Measurements from ENCODE around the gene FETUB.
"Not testable (repeated sequence)": the region's sequence is repeated elsewhere in the genome, so short reads cannot be mapped to it uniquely, and the experiment has no call there.

FETUB gene

GRCh38 chr3:186671051-186671450, 30.9 kb downstream of the FETUB start:
- no peak for DNase-seq (ENCODE audit: low read depth, low spot score)

- DNase-seq (ENCODE audit: low read depth, low spot score), result no peak
Measured at GRCh38 chr3:186678604-186679003, 38.4 kb downstream of the FETUB start.

- no peak for DNase-seq (ENCODE audit: low read depth, low spot score)
Measured at GRCh38 chr3:186679151-186679550, 39.0 kb downstream of the FETUB start.

GRCh38 chr3:186680869-186681268, 40.7 kb downstream of the FETUB start:
- no peak for DNase-seq (ENCODE audit: low read depth, low spot score)

GRCh38 chr3:186682812-186683211, 42.6 kb downstream of the FETUB start:
- no peak for DNase-seq (ENCODE audit: low read depth, low spot score)

- DNase-seq (ENCODE audit: low read depth, low spot score), result no peak
Measured at GRCh38 chr3:186683979-186684378, 43.8 kb downstream of the FETUB start.

- not testable (repeated sequence) for DNase-seq (ENCODE audit: low read depth, low spot score)
Measured at GRCh38 chr3:186686475-186686874, 46.3 kb downstream of the FETUB start.

GRCh38 chr3:186687120-186687651, 47.0 kb downstream of the FETUB start:
- DNase-seq (ENCODE audit: low read depth, low spot score), result no peak

GRCh38 chr3:186690304-186690703, 50.1 kb downstream of the FETUB start:
- DNase-seq (ENCODE audit: low read depth, low spot score), result not testable (repeated sequence)

GRCh38 chr3:186691676-186692075, 51.5 kb downstream of the FETUB start:
- no peak for DNase-seq (ENCODE audit: low read depth, low spot score)

- DNase-seq (ENCODE audit: low read depth, low spot score), result no peak
Measured at GRCh38 chr3:186693843-186694242, 53.6 kb downstream of the FETUB start.

GRCh38 chr3:186694288-186695032, 54.3 kb downstream of the FETUB start:
- no peak for DNase-seq (ENCODE audit: low read depth, low spot score)

- no peak for DNase-seq (ENCODE audit: low read depth, low spot score)
Measured at GRCh38 chr3:186696522-186696921, 56.3 kb downstream of the FETUB start.

GRCh38 chr3:186697510-186697909, 57.3 kb downstream of the FETUB start:
- DNase-seq (ENCODE audit: low read depth, low spot score), result no peak

- DNase-seq (ENCODE audit: low read depth, low spot score), result no peak
Measured at GRCh38 chr3:186700267-186700666, 60.1 kb downstream of the FETUB start.

GRCh38 chr3:186702451-186702850, 62.3 kb downstream of the FETUB start:
- not testable (repeated sequence) for DNase-seq (ENCODE audit: low read depth, low spot score)
